HepG2 (cell line): Measurements from ENCODE around the gene MAN2A1.

Experiments
- FOXM1 ChIP-seq: sonication (generic); formaldehyde crosslinking; IDR thresholded peaks from 2 replicates; pipeline ENCODE4 v1.5.0; 2020; ENCODE audit warnings: missing genetic modification reagents
- POLR2A ChIP-seq, 2 experiments: IDR thresholded peaks; 2 replicates each; pipeline ENCODE4 v1.6.1; 2011; ENCODE audit warnings: low read depth in 2 of 2, low read length in 2 of 2, mild to moderate bottlenecking in 1 of 2, moderate library complexity in 1 of 2; ENCODE audit not compliant: insufficient read depth in 1 of 2
- ZNF546 ChIP-seq: sonication (generic); formaldehyde crosslinking; conservative IDR thresholded peaks from 2 replicates; pipeline ENCODE4 v1.8.1; 2023; ENCODE audit warnings: mild to moderate bottlenecking, missing genetic modification reagents

- TF ChIP-seq ZNF546 (no peak), POLR2A (IDR thresholded peaks at IDR 0.05; ENCODE audit: insufficient read depth in 1 of 2, low read depth in 2 of 2, low read length in 2 of 2) (no peak), FOXM1 (no peak)
Measured at GRCh38 chr5:109905906-109906305, 216.2 kb downstream of the MAN2A1 start.
